GM21390 (cell line): Measurements from ENCODE around the gene IVD.

Experiments used
- ATAC-seq: cut with Tn5 transposase; IDR thresholded peaks from one replicate; pipeline ENCODE4 v1.9.1; 2021; ENCODE audit not compliant: unreplicated experiment

IVD gene

GRCh38 chr15:40436892-40437751 is 31.5 kb downstream of the IVD start:
- no peak for ATAC-seq

DNA sequence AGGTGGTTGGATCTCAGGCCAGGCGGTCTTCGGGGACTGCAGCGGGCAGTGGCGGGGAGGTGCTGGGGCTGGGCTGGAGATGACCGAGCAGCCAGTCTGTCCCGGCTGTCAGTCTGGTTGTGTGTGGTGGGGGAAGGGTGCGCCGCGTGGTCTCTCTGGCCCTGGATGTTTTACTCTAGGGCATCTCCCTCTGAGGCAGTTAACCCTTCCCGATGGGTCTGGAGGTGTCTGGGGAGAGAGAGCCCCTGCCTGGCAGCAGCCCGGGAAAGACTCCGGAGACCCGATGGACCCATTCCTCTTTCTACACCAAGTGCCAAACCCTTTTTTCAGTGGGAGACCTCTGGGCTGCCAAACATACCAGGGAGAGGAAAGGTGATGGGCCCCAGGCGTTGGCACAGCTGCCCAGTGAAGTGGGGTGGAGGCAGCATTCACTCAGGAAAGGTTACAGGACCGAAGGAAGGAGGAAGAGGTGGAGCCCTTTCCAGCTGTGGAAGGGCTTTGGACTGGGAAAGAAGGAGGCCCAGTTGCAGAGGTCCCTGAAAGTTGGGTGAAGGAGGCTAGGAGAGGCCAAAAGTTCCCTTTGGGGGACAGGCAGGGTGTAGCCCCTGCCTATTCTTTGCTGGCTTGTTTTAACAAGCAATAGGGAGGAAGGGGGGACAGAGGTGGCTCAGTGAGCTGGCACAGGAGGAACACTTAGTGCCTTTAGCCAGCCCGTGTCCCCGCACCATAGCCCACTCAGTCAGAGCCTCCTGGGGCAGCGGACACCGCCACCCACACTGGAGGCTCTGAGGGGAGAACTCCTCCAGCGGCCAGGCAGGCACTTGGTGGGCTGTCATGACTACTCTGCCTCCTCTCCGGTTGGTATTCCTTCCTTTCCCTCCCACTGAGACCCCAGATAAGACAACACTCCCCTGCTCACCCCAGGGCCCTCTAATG is 32.4 kb downstream of the IVD start:
- no peak for ATAC-seq

DNA sequence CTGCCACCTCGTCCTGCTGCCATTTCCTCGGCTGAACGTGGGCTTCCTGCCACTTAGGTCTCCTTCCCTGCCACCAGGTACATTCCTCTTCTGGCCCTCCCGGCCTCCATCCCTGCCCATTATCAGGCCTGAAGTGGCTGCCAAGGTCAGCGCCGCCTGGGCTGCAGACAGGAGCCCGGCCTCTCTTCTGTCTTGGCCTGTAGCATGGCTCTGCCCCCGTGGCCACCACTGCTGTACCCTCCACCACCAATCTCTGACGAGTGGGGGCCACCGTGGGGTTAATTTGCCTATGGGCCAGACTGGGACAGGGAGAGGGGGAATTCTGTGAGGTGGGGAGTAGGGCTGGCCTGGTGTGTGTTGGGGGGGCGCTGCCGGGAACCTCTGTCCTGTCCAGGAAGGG is 33.1 kb downstream of the IVD start:
- ATAC-seq: no peak

DNA sequence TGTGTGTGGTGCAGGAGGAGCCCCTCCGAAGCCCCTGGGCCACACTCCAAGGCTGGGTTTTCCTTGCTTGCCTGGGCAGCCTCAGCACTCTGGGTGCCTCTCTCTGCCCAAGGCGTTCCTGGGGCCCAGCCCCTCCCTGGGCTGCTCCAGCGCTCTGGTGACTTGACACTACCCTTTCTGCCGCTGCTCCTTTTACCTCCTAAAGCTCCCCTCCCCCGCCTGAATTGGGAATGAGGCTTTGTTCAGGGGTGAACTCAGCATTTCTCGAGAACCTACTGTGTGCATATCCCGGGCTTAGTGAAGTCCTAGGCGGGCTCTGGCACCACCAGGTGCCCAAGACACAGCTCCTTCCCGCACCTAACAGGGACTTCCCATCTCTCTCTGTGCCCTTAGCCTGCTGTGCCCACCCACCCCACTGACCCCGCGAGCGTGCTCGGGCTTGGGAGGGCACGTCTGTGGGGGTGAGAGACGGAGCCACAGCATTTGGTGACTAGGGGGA is 33.9 kb downstream of the IVD start:
- no peak for ATAC-seq

DNA sequence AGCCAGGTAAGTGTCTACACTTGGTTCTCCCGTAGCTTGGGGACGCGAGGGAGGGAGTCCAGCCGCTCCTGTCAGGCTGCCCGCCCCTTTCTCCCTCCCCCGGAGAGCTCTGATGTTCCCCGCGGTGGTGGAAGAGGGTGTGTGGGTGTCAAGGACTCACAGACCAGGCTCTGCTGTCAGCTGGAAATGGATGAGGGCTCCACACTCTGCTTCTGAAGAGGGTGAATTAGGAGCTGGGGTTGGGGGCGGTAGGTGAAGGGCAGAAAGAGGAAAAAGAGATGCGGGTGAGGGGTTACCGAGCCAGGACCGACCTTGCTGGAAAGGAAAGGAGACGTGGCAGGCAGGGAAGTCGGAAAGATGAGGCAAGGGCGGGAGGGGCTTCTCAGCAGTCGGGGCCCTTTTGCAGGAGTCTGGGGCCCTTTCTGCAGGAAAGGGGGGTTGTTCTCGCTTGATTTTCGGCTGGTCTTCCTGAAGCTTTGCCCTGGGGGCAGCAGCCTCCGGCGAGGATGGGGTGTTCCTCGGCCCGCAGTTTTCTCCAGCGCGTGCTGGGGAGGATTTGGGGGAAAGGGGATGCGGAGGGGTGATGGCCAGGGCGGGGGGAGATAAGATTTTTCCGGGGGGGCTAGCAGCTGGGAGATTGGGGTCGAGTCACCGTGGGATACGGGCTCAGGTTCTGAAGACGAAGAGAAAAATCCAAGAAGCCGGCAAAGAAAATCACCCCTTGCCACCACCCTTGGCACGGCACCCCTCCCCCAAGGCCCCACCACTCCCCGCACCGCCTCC is 34.6 kb downstream of the IVD start:
- no peak for ATAC-seq

DNA sequence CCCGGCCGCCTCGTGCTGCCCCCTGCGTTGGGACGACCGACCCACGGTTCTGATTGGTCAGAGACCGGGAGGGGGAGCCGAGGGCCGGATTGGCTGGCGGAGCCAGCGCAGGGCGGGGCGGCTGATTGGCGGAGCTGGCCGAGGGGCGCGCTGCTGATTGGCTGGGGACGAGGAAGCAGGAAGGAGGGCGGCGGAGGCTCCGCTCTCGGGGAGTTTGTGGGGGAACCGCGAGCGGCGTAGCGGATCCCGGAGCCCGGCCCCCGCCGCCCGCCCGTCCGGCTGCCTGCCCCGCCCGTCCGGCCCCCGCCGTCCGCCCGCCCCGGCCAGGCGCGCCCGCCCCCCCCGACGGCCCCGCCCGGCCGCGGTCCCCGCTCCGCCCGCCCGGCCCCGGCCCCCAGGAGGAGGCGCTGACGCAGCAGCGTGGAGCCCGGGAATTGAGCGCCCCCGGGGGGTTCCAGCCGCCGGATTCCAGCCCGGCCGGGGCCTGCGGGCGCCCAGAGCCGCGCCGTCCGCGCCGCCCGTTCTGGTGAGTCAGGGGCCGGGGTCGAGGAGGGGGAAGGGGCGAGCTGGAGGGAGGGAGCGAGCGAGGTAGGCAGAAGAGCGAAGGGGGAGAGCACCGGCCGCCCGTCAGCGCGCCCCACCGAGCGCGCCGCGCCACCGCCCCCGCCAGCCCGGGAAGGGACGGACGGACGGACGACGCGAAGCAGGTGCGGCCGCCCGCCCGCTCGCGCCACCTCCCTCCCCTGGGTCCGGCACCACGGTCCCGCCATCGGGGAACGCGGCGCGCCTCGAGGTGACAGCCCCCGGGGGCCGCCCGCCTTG is 35.4 kb downstream of the IVD start, which contains the start of gene BAHD1:
TSS of gene BAHD1 (plus strand) at position 211 of the 822 bp plus-strand sequence. CDS start 17,512 bp downstream, outside the sequence.
- ATAC-seq: peak; percentile 87

- peak; percentile 16 for ATAC-seq
Measured at GRCh38 chr15:40441565-40442531, 36.3 kb downstream of the IVD start.

GRCh38 chr15:40443255-40443654 is 37.7 kb downstream of the IVD start:
- ATAC-seq: no peak

DNA sequence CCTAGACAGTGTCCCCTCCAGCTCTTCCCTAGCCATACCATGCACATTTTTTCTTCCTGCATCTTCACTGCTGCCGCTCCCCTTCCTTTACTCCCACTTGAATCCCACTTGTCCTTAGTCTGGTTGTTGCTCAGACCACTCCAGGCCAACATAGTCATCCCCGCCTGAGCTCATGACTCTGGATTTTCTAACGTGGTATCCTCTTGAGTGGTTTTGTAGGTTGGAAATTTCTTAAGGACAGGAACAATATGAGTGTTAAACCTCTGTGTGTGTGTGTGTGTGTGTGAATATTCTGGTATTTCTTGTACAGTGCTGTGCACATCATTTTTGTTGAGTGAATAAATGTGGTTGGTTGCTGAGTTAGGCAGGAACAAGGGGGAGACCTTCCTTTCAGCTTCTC is 38.3 kb downstream of the IVD start:
- ATAC-seq: no peak

DNA sequence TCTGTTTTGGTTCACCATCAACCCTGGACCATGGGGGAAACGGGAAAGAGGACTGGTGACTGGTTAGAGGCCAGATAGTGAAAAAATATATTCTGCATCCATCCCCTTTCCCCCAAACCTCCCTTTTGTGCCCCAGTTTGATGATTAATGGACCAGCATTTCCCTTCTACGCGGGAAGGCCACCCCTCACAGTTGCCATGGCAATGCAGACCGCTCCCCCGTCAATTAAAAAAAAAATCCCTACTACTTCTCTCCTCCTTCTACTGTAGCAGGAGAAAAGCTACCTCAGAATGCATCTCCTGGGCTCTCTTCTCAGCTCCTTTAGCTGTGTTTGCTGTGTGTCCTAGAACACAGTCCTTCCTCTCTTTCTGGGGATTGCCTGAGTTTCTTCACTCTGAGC is 39.1 kb downstream of the IVD start:
- no peak for ATAC-seq

DNA sequence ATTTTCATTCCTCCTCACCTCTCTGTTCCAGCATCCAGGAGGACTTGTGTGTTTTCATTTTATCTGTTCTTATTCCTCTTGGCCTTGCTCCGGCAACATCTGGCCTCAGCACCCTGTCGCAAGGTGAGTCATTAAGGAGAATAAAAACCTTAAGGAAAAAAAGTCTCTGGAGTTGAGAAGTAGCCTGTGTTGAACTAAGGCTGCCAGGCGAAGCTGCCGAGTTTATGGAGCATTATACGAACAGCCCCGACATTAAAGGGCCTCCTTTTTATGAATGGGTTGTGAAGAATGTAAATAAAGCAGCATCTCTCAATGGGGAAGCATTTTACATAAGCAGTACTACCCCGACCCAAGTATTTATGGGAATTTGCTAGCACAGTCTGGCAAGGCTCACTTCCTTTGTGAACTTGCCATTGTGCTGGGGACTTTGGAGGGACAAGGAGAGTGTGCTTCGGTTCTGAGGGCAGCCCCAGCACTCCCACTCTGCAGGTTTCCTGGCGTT is 39.9 kb downstream of the IVD start:
- no peak for ATAC-seq

- ATAC-seq: no peak
Measured at GRCh38 chr15:40446144-40446543, 40.5 kb downstream of the IVD start.

DNA sequence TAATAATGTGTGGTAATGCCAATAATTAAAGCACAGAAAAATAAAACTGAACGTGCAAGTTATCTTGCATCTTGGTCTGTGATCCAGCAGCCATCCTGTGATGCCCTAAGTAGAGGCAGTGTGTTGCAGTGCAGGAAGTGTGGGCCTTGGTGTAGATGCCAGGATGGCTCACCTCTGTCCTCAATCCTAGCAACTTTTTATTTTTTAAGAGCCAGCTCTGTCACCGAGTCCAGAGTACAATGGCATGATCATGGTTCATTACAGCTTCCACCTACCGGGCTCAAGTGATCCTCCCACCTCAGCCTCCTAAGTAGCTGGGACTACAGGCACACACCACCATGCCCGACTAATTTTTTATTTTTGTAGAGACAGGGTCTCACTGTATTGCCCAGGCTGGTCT is 42.8 kb downstream of the IVD start:
- ATAC-seq: no peak

DNA sequence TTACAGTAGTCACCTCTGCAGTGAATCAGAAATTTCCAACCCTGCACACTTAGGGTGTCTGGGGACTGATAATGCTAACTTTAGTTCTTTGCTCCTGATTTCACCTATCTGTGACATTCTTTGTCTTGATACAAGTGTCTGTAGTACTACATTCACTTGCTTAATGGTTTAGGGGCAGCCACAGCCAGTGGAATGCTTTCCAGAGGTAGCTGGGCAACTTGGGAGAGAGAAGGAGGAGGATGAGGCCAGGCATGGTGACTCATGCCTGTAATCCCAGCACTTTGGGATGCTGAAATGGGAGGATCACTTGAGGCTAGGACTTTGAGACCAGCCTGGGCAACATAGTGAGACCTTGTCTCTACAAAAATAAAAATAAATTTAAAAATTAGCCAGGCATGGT is 43.7 kb downstream of the IVD start:
- no peak for ATAC-seq

GRCh38 chr15:40450047-40450446 is 44.5 kb downstream of the IVD start:
- no peak for ATAC-seq

DNA sequence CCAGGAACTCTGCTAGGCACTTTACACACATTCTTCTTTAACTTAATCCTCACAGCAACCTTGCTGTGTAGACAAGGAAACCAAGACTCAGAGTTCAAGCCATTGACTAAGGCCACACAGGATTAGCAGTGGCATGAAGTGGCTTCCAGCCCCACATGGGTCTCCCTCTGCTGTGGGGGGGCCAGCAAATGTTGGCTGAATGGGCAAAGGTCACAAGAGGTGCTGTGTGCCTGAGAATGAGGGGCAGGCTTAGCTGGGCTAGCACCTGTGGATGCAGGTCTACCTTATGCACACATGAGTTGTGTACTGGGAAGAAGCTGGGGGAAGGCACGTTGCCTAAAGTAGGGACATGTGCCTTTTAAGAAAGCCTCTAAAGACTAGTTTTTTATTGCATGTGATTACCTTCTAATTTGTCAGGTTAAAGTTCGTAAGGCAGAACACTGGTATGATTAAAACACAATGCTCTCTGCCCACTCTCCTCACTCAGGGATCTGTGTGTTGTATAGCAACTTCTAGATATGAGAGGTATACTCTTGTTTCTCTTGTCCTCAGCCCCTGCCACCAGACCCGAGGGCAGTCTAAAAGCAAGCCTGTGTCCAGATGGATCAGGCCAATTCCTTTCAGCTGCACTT is 46.0 kb downstream of the IVD start:
- no peak for ATAC-seq

DNA sequence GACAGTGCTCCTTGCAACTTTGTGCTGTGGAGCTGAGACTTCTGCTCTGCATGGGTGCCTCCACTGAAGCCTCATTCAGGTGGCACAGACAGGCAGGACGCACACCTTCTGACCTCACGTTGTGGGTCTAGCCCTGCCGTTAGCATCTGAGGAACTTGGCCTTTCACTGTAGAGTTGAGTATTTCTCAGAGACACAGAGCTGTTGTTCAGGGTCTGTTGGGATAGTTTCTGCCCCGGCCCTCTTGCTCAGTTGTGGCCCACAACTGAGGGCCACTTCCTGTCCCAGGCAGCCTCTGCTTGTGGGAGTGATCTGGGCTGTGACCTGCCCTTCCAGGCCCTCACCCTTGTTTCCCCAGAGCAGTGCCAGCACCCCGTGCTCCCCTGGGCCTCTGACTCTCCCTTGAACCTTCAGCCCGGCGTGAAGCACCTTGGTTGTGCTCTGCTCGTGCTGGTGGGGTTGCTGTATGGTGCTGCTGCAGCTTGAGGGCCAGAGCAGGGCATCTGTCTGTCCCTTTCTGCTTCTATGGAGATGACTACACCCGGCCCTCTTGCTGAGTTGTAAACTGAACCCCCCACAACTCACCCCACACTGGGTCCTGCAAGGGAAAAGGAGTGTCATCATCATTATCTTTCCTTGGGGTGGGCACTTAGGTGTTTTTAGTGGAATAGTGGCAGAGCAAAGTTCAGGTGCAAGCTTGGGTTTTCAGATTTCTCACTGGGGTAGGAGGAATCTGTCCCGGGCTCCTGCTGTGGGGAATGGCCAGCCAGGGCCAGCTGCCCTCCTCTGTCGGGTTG is 46.9 kb downstream of the IVD start:
- peak; percentile 53 for ATAC-seq
